PC-9 (cell line): Measurements from ENCODE around the gene CLDN4. TPM values are rescaled to one million over a fixed set of nuclear protein-coding genes. Genes with fewer than 3 reads are reported as not detected.

Experiments used
- BruUV-seq: library from RNA; stranded (reverse); fragments of 400-500 nt; replicated peaks from 2 replicates; lab custom pipeline; 2021; lab: Mats Ljungman, UMichigan
- CTCF ChIA-PET: fragments of 300-600 bp; sonication (Branson Sonifier 250); formaldehyde crosslinking; loops from one replicate; lab custom pipeline; 2022; ENCODE audit warnings: antibody characterized with exemption; lab: Charles Lee
- POLR2A ChIA-PET: fragments of 300-600 bp; sonication (Branson Sonifier 250); formaldehyde crosslinking; loops from one replicate; lab custom pipeline; 2022; ENCODE audit warnings: antibody characterized with exemption; ENCODE audit not compliant: unreplicated experiment; lab: Charles Lee
- DNase-seq, 2 experiments: peaks; one replicate each; pipeline versions ENCODE4 v3.0.0 to v3.0.0-alpha.2; 2015 to 2022; ENCODE audit warnings: mixed read lengths in 1 of 2
- H2AFZ ChIP-seq: fragments of 200-600 bp; sonication (generic); 2 replicates; pipeline ENCODE4 v1.8.1; 2017; ENCODE audit warnings: antibody characterized with exemption
- H3F3A ChIP-seq: fragments of 200-600 bp; sonication (generic); 2 replicates; pipeline ENCODE4 v1.8.1; 2017; ENCODE audit warnings: antibody characterized with exemption, mild to moderate bottlenecking, low read depth; ENCODE audit not compliant: insufficient read depth
- H3K27ac ChIP-seq: fragments of 200-600 bp; sonication (generic); 2 replicates; pipeline ENCODE4 v1.6.1; 2016; ENCODE audit warnings: mixed run types
- H3K27me3 ChIP-seq: fragments of 200-600 bp; sonication (generic); 2 replicates; pipeline ENCODE4 v1.6.1; 2016; ENCODE audit warnings: low read depth, mixed run types; ENCODE audit not compliant: insufficient read depth
- H3K36me3 ChIP-seq: fragments of 200-600 bp; sonication (generic); 2 replicates; pipeline ENCODE4 v1.6.1; 2016; ENCODE audit warnings: low read depth, mixed run types
- H3K4me1 ChIP-seq: fragments of 200-600 bp; sonication (generic); replicated peaks from 2 replicates; pipeline ENCODE4 v1.6.1; 2016; ENCODE audit warnings: mixed run types; ENCODE audit not compliant: insufficient read depth
- H3K4me2 ChIP-seq: fragments of 200-600 bp; sonication (generic); 2 replicates; pipeline ENCODE4 v1.6.1; 2017; ENCODE audit warnings: mixed run types
- H3K4me3 ChIP-seq: fragments of 200-600 bp; sonication (generic); 2 replicates; pipeline ENCODE4 v1.6.1; 2016; ENCODE audit warnings: mixed run types
- H3K79me2 ChIP-seq: fragments of 200-600 bp; sonication (generic); 2 replicates; pipeline ENCODE4 v1.6.1; 2017; ENCODE audit warnings: low read depth, mixed run types
- H3K9me2 ChIP-seq: fragments of 200-600 bp; sonication (generic); 2 replicates; pipeline ENCODE4 v1.8.1; 2017; ENCODE audit warnings: mild to moderate bottlenecking; ENCODE audit not compliant: insufficient read depth
- H3K9me3 ChIP-seq: fragments of 200-600 bp; sonication (generic); 2 replicates; pipeline ENCODE4 v1.8.1; 2016; ENCODE audit warnings: low read depth; ENCODE audit not compliant: insufficient read depth
- H4K20me1 ChIP-seq: fragments of 200-600 bp; sonication (generic); 2 replicates; pipeline ENCODE4 v1.8.1; 2017; ENCODE audit not compliant: insufficient read depth
- CTCF ChIP-seq: fragments of 200-600 bp; sonication (generic); conservative IDR thresholded peaks from 2 replicates; pipeline ENCODE4 v1.6.1; 2017; ENCODE audit warnings: mixed run types, antibody characterized with exemption, mild to moderate bottlenecking, moderate library complexity
- EZH2 ChIP-seq: fragments of 200-600 bp; sonication (generic); IDR thresholded peaks from 2 replicates; pipeline ENCODE4 v1.8.0; 2017; ENCODE audit warnings: antibody characterized with exemption, low read depth
- intact Hi-C: fragments of 100-400 bp; cut with micrococcal nuclease; formaldehyde crosslinking; loops from one replicate; pipeline ENCODE4 v1.10.0; 2022; ENCODE audit not compliant: unreplicated experiment
- total RNA-seq: library from RNA; stranded (reverse); gene quantifications from 2 replicates; pipeline ENCODE4 v1.2.3, GENCODE V29; 2021

The CLDN4 gene
- total RNA-seq, 1 experiment from 2014 or later, result 498 TPM

GRCh38 chr7:73871163-73872011 lies 40.6 kb downstream of the CLDN4 start:
- Histone ChIP-seq H3K9me3 (no peaks in the 10 kb centered on the region), H3K27me3 (no peaks in the 10 kb centered on the region), H4K20me1 (no peaks in the 10 kb centered on the region), H3K4me2 (no peak overlapping the region), H3F3A (no peaks in the 10 kb centered on the region), H2AFZ (no peak overlapping the region), H3K27ac (no peak overlapping the region), H3K79me2 (no peaks in the 10 kb centered on the region), H3K9me2 (no peaks in the 10 kb centered on the region), H3K36me3 (no peaks in the 10 kb centered on the region), H3K4me1 (no peaks in the 10 kb centered on the region), H3K4me3 (no peak overlapping the region)
- no peak for TF ChIP-seq EZH2
- TF ChIP-seq CTCF, result no peak
- DNase-seq, result no peak
- BruUV-seq, result no TSS peak
- POLR2A ChIA-PET, result no interaction called here
- intact Hi-C loops, result no loop called here
- CTCF ChIA-PET, result no interaction called here

- H3K4me2 ChIP-seq, result no peak overlapping the region
- H3K36me3 ChIP-seq, result no peaks in the 10 kb centered on the region
- CTCF ChIA-PET, result no interaction called here
- no peak overlapping the region for H2AFZ ChIP-seq
- H3K4me3 ChIP-seq, result no peak overlapping the region
- no peaks in the 10 kb centered on the region for H3K9me2 ChIP-seq
- no peaks in the 10 kb centered on the region for H3K27me3 ChIP-seq
- no peak for DNase-seq
- POLR2A ChIA-PET, result no interaction called here
- no peaks in the 10 kb centered on the region for H4K20me1 ChIP-seq
- no peaks in the 10 kb centered on the region for H3K79me2 ChIP-seq
- no peaks in the 10 kb centered on the region for H3F3A ChIP-seq
- H3K4me1 ChIP-seq, result no peaks in the 10 kb centered on the region
- intact Hi-C loops, result no loop called here
- H3K9me3 ChIP-seq, result no peaks in the 10 kb centered on the region
- no TSS peak for BruUV-seq
- TF ChIP-seq CTCF (no peak), EZH2 (no peak)
- no peak overlapping the region for H3K27ac ChIP-seq
Observed at GRCh38 chr7:73872056-73872908, 41.5 kb downstream of the CLDN4 start.

- Histone ChIP-seq H3K9me3 (no peaks in the 10 kb centered on the region), H3K79me2 (no peaks in the 10 kb centered on the region), H3K4me3 (no peak overlapping the region), H3K27ac (no peak overlapping the region), H3K4me2 (no peak overlapping the region), H3F3A (peaks cover 9% of the 10 kb centered on the region; the same call in 1 of the 2 replicates), H3K4me1 (peaks cover 23% of the 10 kb centered on the region), H2AFZ (no peak overlapping the region), H3K9me2 (no peaks in the 10 kb centered on the region), H3K27me3 (no peaks in the 10 kb centered on the region), H4K20me1 (no peaks in the 10 kb centered on the region), H3K36me3 (no peaks in the 10 kb centered on the region)
- TF ChIP-seq EZH2 (no peak), CTCF (no peak)
- intact Hi-C loops, result no loop called here
- ChIA-PET POLR2A (interaction anchor here (0.7 kb wide), 1 partner anchor 85 kb away, joined by 8 read pairs; no protein-coding TSS in a partner anchor), CTCF (interaction anchor here (0.6 kb wide), 1 partner anchor 13 kb away, joined by 12 read pairs; no protein-coding TSS in a partner anchor)
- BruUV-seq, result no TSS peak
- DNase-seq, result no peak
Observed at GRCh38 chr7:73876361-73876760, 45.6 kb downstream of the CLDN4 start.
